GM12892 (cell line): Measurements from ENCODE around the gene ABCD4. TPM values are rescaled to one million over a fixed set of nuclear protein-coding genes. Genes with fewer than 3 reads are reported as not detected.
A peak's percentile ranks its signal among the peaks of the same experiment; 100 is the strongest.
"Not testable (repeated sequence)": the region's sequence is repeated elsewhere in the genome, so short reads cannot be mapped to it uniquely, and the experiment has no call there.

Experiments used
- DNase-seq: peaks from one replicate; pipeline ENCODE4 v3.0.0; 2011; ENCODE audit not compliant: insufficient read length
- FAIRE-seq: peaks from 2 replicates; lab custom pipeline; 2011; peaks lifted over from hg19 to GRCh38; lab: Jason Lieb, UNC
- POLR2A ChIP-seq: IDR thresholded peaks from 2 replicates; pipeline ENCODE4 v1.6.1; 2011; ENCODE audit warnings: low read depth, low read length, control low read depth
- POLR2AphosphoS5 ChIP-seq: IDR thresholded peaks from 2 replicates; pipeline ENCODE4 v1.6.1; 2011; ENCODE audit warnings: low read depth, low read length, control low read depth
- TAF1 ChIP-seq: IDR thresholded peaks from 2 replicates; pipeline ENCODE4 v1.6.1; 2011; ENCODE audit warnings: low read depth, mild to moderate bottlenecking, control low read depth, low read length, borderline replicate concordance
- polyA plus RNA-seq: library from polyadenylated mRNA; unstranded; fragments of >200 nt; gene quantifications from one replicate; pipeline ENCODE4 v1.2.1, GENCODE V29; 2012; ENCODE audit warnings: missing spikeins, inconsistent platforms; ENCODE audit not compliant: missing spikeins

Gene ABCD4
- 25.0 TPM for polyA plus RNA-seq

- TF ChIP-seq POLR2AphosphoS5: peak; percentile 71
- peak; percentile 90 for TF ChIP-seq POLR2A
- peak; percentile 68; the same call in 1 of the 2 replicates for TF ChIP-seq TAF1
- peak; percentile 73 for FAIRE-seq
- peak; percentile 76 for DNase-seq
Observed at GRCh38 chr14:74302634-74303569, at the start of gene ABCD4. TSS of gene ABCD4 (minus strand) at chr14:74302934. CDS start at chr14:74302912, 22 bp downstream.

DNA sequence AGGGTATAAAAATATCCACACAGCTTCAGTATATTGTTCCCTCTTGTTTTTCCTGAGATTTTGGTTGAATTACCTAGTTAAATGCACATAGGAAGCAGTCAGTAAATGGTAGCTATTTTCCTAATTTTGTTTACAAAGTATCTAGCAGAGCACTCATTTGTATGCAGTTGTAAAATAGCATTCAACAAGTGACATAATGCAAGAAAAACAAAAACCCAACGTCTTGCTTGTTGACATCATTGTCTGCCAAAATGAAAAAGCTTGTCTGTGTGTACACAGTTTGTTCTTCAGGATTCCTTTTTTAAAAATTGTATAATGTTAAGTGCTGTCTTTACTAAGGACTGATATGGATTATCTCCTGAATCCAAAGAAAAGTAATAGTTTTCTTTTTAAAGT, 48.2 kb upstream of the ABCD4 start:
- FAIRE-seq (no peak), DNase-seq (no peak)
- TF ChIP-seq POLR2AphosphoS5 (no peak), TAF1 (no peak), POLR2A (no peak)

DNA sequence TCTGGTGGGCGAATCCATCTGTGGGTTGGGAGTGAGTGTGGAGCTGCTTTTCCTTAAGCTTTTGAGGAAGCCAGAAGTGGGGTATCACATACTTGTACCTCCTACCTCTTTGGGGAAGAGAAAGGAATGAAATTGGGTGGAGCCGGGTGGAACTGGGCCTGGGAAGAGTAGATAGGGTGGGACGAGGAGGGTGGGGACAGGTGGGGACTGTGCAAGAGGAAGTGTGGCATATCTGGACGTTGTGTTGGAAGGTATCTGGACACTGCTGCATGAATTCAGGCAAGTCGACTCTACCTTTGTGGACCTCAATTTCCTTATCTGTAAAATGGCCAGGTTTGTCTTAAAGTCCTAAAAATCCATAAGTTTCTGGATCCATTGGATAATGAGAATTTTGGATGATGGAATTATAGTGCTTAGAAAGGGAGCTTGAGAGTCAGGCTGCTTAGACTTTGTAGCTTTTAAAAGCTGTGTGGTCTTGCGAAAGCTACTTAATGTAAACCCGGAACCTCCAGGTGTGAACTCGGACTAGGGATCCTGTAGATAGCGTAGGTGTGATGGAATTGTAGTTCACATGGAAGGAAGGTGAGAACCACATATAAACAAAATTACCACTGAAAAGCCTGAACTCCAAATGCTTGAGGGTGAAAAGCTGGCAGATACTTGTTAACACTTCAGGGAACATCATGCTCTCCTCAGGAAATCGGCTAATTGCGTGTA, 47.6 kb upstream of the ABCD4 start:
- TF ChIP-seq POLR2A (no peak), TAF1 (no peak), POLR2AphosphoS5 (no peak)
- FAIRE-seq: no peak
- no peak for DNase-seq

DNA sequence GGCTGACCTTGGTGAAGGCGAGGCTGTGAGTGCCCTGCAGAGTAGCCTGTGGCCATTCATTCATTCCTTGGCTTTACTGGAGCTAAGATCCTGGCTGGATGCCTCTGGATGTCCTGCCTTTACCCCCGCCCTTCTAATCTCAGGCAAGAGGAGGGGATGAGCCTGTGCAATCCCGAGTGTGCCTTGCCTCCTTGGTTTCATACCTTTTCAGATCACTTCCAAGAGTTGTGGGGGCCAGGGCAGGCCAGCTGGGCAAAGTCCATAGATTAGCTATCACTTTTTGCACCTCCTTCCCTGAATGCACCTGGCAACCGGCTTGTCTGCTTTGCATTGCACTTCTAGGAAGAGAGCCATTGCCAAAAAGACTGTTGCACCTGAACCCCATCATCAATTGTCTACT, 47.0 kb upstream of the ABCD4 start:
- no peak for FAIRE-seq
- no peak for TF ChIP-seq TAF1
- TF ChIP-seq POLR2AphosphoS5: no peak
- TF ChIP-seq POLR2A: no peak
- no peak for DNase-seq

- no peak for TF ChIP-seq TAF1
- no peak for TF ChIP-seq POLR2AphosphoS5
- no peak for TF ChIP-seq POLR2A
- no peak for FAIRE-seq
Observed at GRCh38 chr14:74348735-74349463, 46.2 kb upstream of the ABCD4 start.

DNA sequence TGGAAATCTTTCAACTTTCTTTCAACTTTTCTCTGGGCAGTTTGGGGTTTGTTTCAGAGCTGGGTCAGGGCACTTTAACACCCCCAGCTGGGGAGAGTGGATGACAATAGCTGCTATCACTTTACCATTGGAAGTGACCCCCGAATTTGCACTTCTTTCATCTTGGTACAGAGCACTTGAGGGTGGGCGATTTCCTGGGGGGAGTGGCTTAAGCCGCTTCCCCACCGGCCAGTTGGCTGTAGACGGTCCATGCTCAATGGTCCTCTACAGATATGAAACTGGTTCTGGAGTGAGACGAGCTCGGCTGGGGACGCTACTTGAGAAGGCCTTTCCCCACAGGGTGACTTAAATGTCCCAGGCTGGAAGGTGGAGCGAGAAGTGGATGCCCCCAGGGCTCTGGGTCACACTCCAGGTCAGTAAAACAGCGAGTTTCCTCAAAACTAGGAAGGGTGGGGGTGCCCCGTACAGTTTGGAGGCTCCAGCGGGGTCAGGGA, 45.6 kb upstream of the ABCD4 start, which contains the start of gene VRTN:
TSS of gene VRTN (plus strand) at position 231 of the 494 bp plus-strand sequence. CDS start 8,313 bp downstream, outside the sequence.
- DNase-seq: no peak
- no peak for TF ChIP-seq TAF1
- no peak for TF ChIP-seq POLR2AphosphoS5
- no peak for TF ChIP-seq POLR2A
- FAIRE-seq: no peak

More at GRCh38 chr14:74348735-74349463, 46.2 kb upstream of the ABCD4 start:
- DNase-seq: no peak

- FAIRE-seq: no peak
- TF ChIP-seq TAF1: no peak
- no peak for DNase-seq
Observed at GRCh38 chr14:74347795-74348100, 45.0 kb upstream of the ABCD4 start.

- DNase-seq (no peak), FAIRE-seq (no peak)
- no peak for TF ChIP-seq POLR2AphosphoS5
Observed at GRCh38 chr14:74347097-74347794, 44.5 kb upstream of the ABCD4 start.

DNA sequence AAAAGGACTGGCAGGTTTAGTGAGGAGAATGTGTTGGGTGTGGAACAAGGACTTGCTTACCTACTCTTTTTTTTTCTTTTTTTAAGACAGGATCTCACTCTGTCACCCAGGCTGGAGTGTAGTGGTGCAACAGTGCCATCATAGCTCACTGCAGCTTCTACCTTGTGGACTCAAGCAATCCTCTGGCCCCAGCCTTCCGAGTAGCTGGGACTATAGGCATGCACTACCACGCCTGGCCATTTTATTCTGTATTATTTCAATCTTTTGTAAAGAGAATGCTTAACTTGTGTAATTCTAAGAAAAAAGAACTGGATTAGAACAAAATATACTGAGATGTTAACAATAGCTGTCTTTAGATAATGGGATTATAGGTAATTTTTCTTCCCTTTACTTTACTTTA, 43.6 kb upstream of the ABCD4 start:
- no peak for TF ChIP-seq POLR2AphosphoS5
- TF ChIP-seq POLR2A: no peak
- TF ChIP-seq TAF1: no peak
- no peak for FAIRE-seq
- DNase-seq: no peak

DNA sequence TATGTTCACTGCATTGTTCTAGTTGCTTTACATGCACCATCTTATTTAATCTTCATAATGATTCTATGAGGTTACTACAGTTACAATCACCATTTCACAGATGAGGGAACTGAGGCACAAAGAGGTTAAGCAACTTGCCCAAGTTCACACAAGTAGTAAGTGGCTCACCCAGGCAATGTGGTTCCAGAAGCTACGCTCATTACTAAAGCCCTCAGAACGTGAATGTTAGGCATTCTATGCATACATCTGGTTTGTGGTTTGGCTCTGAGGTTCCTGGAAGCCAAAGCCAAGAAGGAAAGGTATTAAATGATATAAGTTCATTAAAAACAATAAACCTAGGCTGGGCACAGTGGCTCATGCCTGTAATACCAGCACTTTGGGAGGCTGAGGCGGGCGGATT, 31.2 kb upstream of the ABCD4 start:
- TF ChIP-seq POLR2A (no peak), POLR2AphosphoS5 (no peak), TAF1 (no peak)
- FAIRE-seq (no peak), DNase-seq (no peak)

GRCh38 chr14:74329950-74330552, 27.3 kb upstream of the ABCD4 start:
- not testable (repeated sequence) for FAIRE-seq, DNase-seq
